IMR-90 (cell line): ENCODE measurements around the gene GTPBP3. TPM values are rescaled to one million over a fixed set of nuclear protein-coding genes. Genes with fewer than 3 reads are reported as not detected.

ENCODE experiments used
- ATAC-seq: fragments of 200-7000 bp; cut with Tn5 transposase; 2 replicates; pipeline ENCODE4 v1.9.1; 2020; ENCODE audit warnings: low read depth, mild to moderate bottlenecking, moderate library complexity
- BruUV-seq: library from RNA; stranded (reverse); fragments of 400-500 nt; replicated peaks from 2 replicates; lab custom pipeline; 2021; lab: Mats Ljungman, UMichigan
- CTCF ChIA-PET: fragments of 300-600 bp; formaldehyde crosslinking; extraction: SDS; loops from one replicate; lab custom pipeline; 2021; ENCODE audit warnings: antibody characterized with exemption; lab: Yijun Ruan, JAX
- POLR2A ChIA-PET: fragments of 300-600 bp; sonication (Branson Sonifier 250); formaldehyde crosslinking; loops from one replicate; lab custom pipeline; 2022; ENCODE audit warnings: antibody characterized with exemption; ENCODE audit not compliant: unreplicated experiment; lab: Charles Lee
- DNase-seq: peaks from one replicate; pipeline ENCODE4 v3.0.0; 2013
- H2AFZ ChIP-seq: replicated peaks from 2 replicates; pipeline ENCODE3; 2013; ENCODE audit warnings: low read length, mild to moderate bottlenecking; ENCODE audit not compliant: poor library complexity
- H2AK5ac ChIP-seq: 2 replicates; pipeline ENCODE4 v1.6.1; 2013; ENCODE audit warnings: low read depth, low read length, inconsistent platforms
- H2AK9ac ChIP-seq: replicated peaks from 2 replicates; pipeline ENCODE3; 2013; ENCODE audit warnings: mild to moderate bottlenecking, low read depth, low read length, moderate library complexity; ENCODE audit not compliant: poor library complexity
- H2BK120ac ChIP-seq: 2 replicates; pipeline ENCODE4 v1.6.1; 2013; ENCODE audit warnings: low read depth, low read length, inconsistent platforms
- H2BK15ac ChIP-seq: 3 replicates; pipeline ENCODE4 v1.6.1; 2013; ENCODE audit warnings: low read depth, low read length, inconsistent platforms
- H2BK20ac ChIP-seq: 2 replicates; pipeline ENCODE4 v1.6.1; 2013; ENCODE audit warnings: low read depth, mild to moderate bottlenecking, inconsistent platforms, low read length, moderate library complexity
- H2BK5ac ChIP-seq: 2 replicates; pipeline ENCODE4 v1.6.1; 2013; ENCODE audit warnings: mild to moderate bottlenecking, low read depth, low read length, inconsistent platforms; ENCODE audit not compliant: poor library complexity, severe bottlenecking
- H3K14ac ChIP-seq: replicated peaks from 2 replicates; pipeline ENCODE4 v1.6.1; 2013; ENCODE audit warnings: low read depth, low read length, inconsistent platforms
- H3K18ac ChIP-seq: 2 replicates; pipeline ENCODE4 v1.6.1; 2013; ENCODE audit warnings: low read depth, low read length, control low read depth
- H3K23ac ChIP-seq: 2 replicates; pipeline ENCODE4 v1.6.1; 2013; ENCODE audit warnings: low read depth, low read length, inconsistent platforms
- H3K27ac ChIP-seq: 2 replicates; pipeline ENCODE4 v1.5.1; 2013; ENCODE audit warnings: mild to moderate bottlenecking, control low read depth, low read length; ENCODE audit not compliant: insufficient read depth
- H3K27me3 ChIP-seq: 2 replicates; pipeline ENCODE4 v1.6.1; 2013; ENCODE audit warnings: low read length; ENCODE audit not compliant: control insufficient read depth, insufficient read depth
- H3K36me3 ChIP-seq: 2 replicates; pipeline ENCODE4 v1.6.1; 2013; ENCODE audit warnings: low read length, mixed read lengths; ENCODE audit not compliant: control insufficient read depth, insufficient read depth
- H3K4ac ChIP-seq: 2 replicates; pipeline ENCODE4 v1.6.1; 2013; ENCODE audit warnings: low read depth, low read length, inconsistent platforms
- H3K4me1 ChIP-seq: 2 replicates; pipeline ENCODE4 v1.6.1; 2013; ENCODE audit warnings: low read length, mixed read lengths; ENCODE audit not compliant: control insufficient read depth, insufficient read depth
- H3K4me2 ChIP-seq: 2 replicates; pipeline ENCODE4 v1.6.1; 2013; ENCODE audit warnings: low read depth, mild to moderate bottlenecking, control low read depth, low read length, moderate library complexity
- H3K4me3 ChIP-seq: 2 replicates; pipeline ENCODE4 v1.5.1; 2013; ENCODE audit warnings: low read depth, mild to moderate bottlenecking, control low read depth, low read length, moderate library complexity; ENCODE audit not compliant: insufficient read depth
- H3K56ac ChIP-seq: 2 replicates; pipeline ENCODE4 v1.6.1; 2013; ENCODE audit warnings: low read length, inconsistent platforms; ENCODE audit not compliant: insufficient read depth; ENCODE audit errors: extremely low read depth
- H3K79me1 ChIP-seq, 2 experiments: 2 replicates each; pipeline ENCODE4 v1.6.1; 2013; ENCODE audit warnings: low read length in 2 of 2, inconsistent platforms in 1 of 2, low read depth in 1 of 2
- H3K9ac ChIP-seq: 2 replicates; pipeline ENCODE4 v1.6.1; 2013; ENCODE audit warnings: low read depth, low read length, control low read depth
- H3K9me1 ChIP-seq: 2 replicates; pipeline ENCODE4 v1.6.1; 2013; ENCODE audit warnings: low read length, inconsistent platforms; ENCODE audit not compliant: insufficient read depth
- H3K9me3 ChIP-seq: 2 replicates; pipeline ENCODE4 v1.6.1; 2013; ENCODE audit warnings: low read length; ENCODE audit not compliant: control insufficient read depth, insufficient read depth
- H4K20me1 ChIP-seq: 2 replicates; pipeline ENCODE4 v1.6.1; 2013; ENCODE audit warnings: low read length, inconsistent platforms; ENCODE audit not compliant: insufficient read depth
- H4K5ac ChIP-seq: 2 replicates; pipeline ENCODE4 v1.6.1; 2013; ENCODE audit warnings: mild to moderate bottlenecking, low read depth, low read length, control low read depth
- H4K8ac ChIP-seq, 2 experiments: 2 replicates each; pipeline ENCODE4 v1.6.1; 2013; ENCODE audit warnings: low read depth in 2 of 2, low read length in 2 of 2, control low read depth in 1 of 2, inconsistent platforms in 1 of 2
- H4K91ac ChIP-seq: 2 replicates; pipeline ENCODE4 v1.6.1; 2013; ENCODE audit warnings: low read depth, low read length, inconsistent platforms; ENCODE audit not compliant: insufficient read depth
- CTCF ChIP-seq: conservative IDR thresholded peaks from 2 replicates; pipeline ENCODE4 v1.5.1; 2012; ENCODE audit warnings: mild to moderate bottlenecking, low read depth, low read length, improper control_type of control experiment
- FOS ChIP-seq: fragments of 150-350 bp; IDR thresholded peaks from 2 replicates; pipeline ENCODE4 v1.6.1; 2016; ENCODE audit warnings: low read depth, low read length
- MXI1 ChIP-seq: IDR thresholded peaks from 2 replicates; pipeline ENCODE4 v1.6.1; 2012; ENCODE audit warnings: low read depth, mild to moderate bottlenecking, low read length, moderate library complexity, borderline replicate concordance
- NFE2L2 ChIP-seq: fragments of 150-350 bp; IDR thresholded peaks from 2 replicates; pipeline ENCODE4 v1.6.1; 2016; ENCODE audit warnings: low read depth, mild to moderate bottlenecking, low read length
- SMC3 ChIP-seq: fragments of 150-350 bp; IDR thresholded peaks from 2 replicates; pipeline ENCODE4 v1.6.1; 2016; ENCODE audit warnings: low read depth, mild to moderate bottlenecking, antibody characterized with exemption, low read length, moderate library complexity
- WGBS, 2 experiments: methylation state at CpG; one replicate each; pipeline versions ENCODE4 v1.1.5 to v1.1.7; 2013; ENCODE audit warnings: missing lambda C conversion rate in 2 of 2; ENCODE audit not compliant: insufficient read length in 1 of 2; ENCODE audit errors: extremely low coverage in 2 of 2; 5-methylcytosine and 5-hydroxymethylcytosine counted together
- dilution Hi-C: fragments of 300-500 bp; cut with HindIII; formaldehyde crosslinking; loops from one replicate; pipeline ENCODE4 v1.14.3; 2018; ENCODE audit warnings: low sequenced_read_pairs; ENCODE audit not compliant: unreplicated experiment
- in situ Hi-C: fragments of 300-500 bp; cut with MboI; formaldehyde crosslinking; loops from 3 replicates; pipeline ENCODE4 v1.14.3; 2019; ENCODE audit warnings: low sequenced_read_pairs, inconsistent platforms, mixed read lengths
- intact Hi-C: fragments of 100-400 bp; cut with micrococcal nuclease; formaldehyde crosslinking; loops from 2 replicates; pipeline ENCODE4 v1.10.0; 2022
- polyA plus RNA-seq, 3 experiments: library from polyadenylated mRNA; depleted of rRNA; stranded (reverse); fragments of >200 nt; gene quantifications; 2 replicates each; pipeline ENCODE4 v1.2.3, GENCODE V29; 2012; ENCODE audit warnings: low replicate concordance in 1 of 3
- total RNA-seq: library from RNA; depleted of rRNA; stranded (reverse); fragments of >200 nt; gene quantifications from 2 replicates; pipeline ENCODE4 v1.2.3, GENCODE V29; 2012

GTPBP3 gene
- total and polyA plus RNA-seq, 2 of the 4 experiments (the other 2 are of a cell fraction), result 4.3 to 15.1 TPM

GRCh38 chr19:17389957-17390664 lies 52.8 kb downstream of the GTPBP3 start:
- Histone ChIP-seq H3K14ac (no peak overlapping the region), H4K5ac (no peak overlapping the region), H3K9me1 (no peaks in the 10 kb centered on the region), H4K8ac (peak overlapping the region; percentile 12 to 53; a peak in 2 of 4 replicates), H2AFZ (peak overlapping the region; percentile 97), H2BK15ac (no peak overlapping the region), H2BK20ac (no peak overlapping the region), H2BK120ac (no peak overlapping the region), H3K36me3 (no peaks in the 10 kb centered on the region), H3K4me3 (peak overlapping the region; percentile 51), H3K56ac (no peak overlapping the region), H3K23ac (peak overlapping the region; percentile 38), H3K27me3 (peaks cover 3% of the 10 kb centered on the region), H3K9me3 (peaks cover 9% of the 10 kb centered on the region; the same call in 1 of the 2 replicates), H3K79me1 (no peaks in the 10 kb centered on the region), H3K9ac (peak overlapping the region; percentile 29; the same call in 1 of the 2 replicates), H2BK5ac (no peak overlapping the region), H2AK9ac (no peak overlapping the region), H2AK5ac (no peak overlapping the region), H4K91ac (no peak overlapping the region), H3K4ac (no peak overlapping the region), H3K27ac (no peak overlapping the region), H4K20me1 (no peaks in the 10 kb centered on the region), H3K4me1 (peaks cover 2% of the 10 kb centered on the region; the same call in 1 of the 2 replicates), H3K4me2 (peak overlapping the region; percentile 71), H3K18ac (no peak overlapping the region)
- no peak for TF ChIP-seq FOS
- no peak for TF ChIP-seq NFE2L2
- no peak for TF ChIP-seq MXI1
- TF ChIP-seq SMC3, result no peak
- TF ChIP-seq CTCF, result peak; percentile 23; the same call in 1 of the 2 replicates
- ChIA-PET POLR2A (no interaction called here), CTCF (interaction anchor here (1.3 kb wide), 1 partner anchor 85 kb away, joined by 3 read pairs; the partner anchor contains the start of gene MRPL34)
- WGBS, 2 experiments, result 3% methylated on average over 11 of the region's 37 CpGs; no CpG with 5 or more reads in 1 of the 2 experiments
- no TSS peak for BruUV-seq
- no peak for ATAC-seq
- in situ Hi-C loops, result loop anchor here (5.0 kb wide), 1 partner anchor 43 kb away; no protein-coding TSS in a partner anchor
- dilution Hi-C loops, result no loop called here
- intact Hi-C loops, result loop anchor here (10.0 kb wide), 1 partner anchor 165 kb away; the partner anchor contains the start of gene COLGALT1
- DNase-seq, result no peak
